HG03175 (cell line): ENCODE measurements around the gene HOXA4.

Source experiments
- ATAC-seq: cut with Tn5 transposase; IDR thresholded peaks from one replicate; pipeline ENCODE4 v1.9.1; 2021; ENCODE audit warnings: mild to moderate bottlenecking, moderate library complexity; ENCODE audit not compliant: unreplicated experiment

Gene HOXA4

GRCh38 chr7:27133409-27134231, 3.1 kb upstream of the HOXA4 start:
- ATAC-seq, result no peak

- no peak for ATAC-seq
Observed at GRCh38 chr7:27132978-27133377, 2.4 kb upstream of the HOXA4 start.

GRCh38 chr7:27132214-27132613, 1.7 kb upstream of the HOXA4 start:
- ATAC-seq, result no peak

- no peak for ATAC-seq
Observed at GRCh38 chr7:27131390-27131819, 848 bp upstream of the HOXA4 start.

- no peak for ATAC-seq
Observed at GRCh38 chr7:27129729-27130539, 623 bp downstream of the HOXA4 start.

- no peak for ATAC-seq
Observed at GRCh38 chr7:27128776-27129728, 1.5 kb downstream of the HOXA4 start.

- ATAC-seq, result no peak
Observed at GRCh38 chr7:27128034-27128433, 2.5 kb downstream of the HOXA4 start.

GRCh38 chr7:27126596-27127327, 3.8 kb downstream of the HOXA4 start:
- ATAC-seq, result no peak

GRCh38 chr7:27125986-27126394, 4.6 kb downstream of the HOXA4 start:
- no peak for ATAC-seq

- no peak for ATAC-seq
Observed at GRCh38 chr7:27124902-27125689, 5.5 kb downstream of the HOXA4 start.

GRCh38 chr7:27124096-27124901, 6.3 kb downstream of the HOXA4 start:
- ATAC-seq, result no peak

- no peak for ATAC-seq
Observed at GRCh38 chr7:27123477-27124053, 7.0 kb downstream of the HOXA4 start.

- no peak for ATAC-seq
Observed at GRCh38 chr7:27123007-27123476, 7.5 kb downstream of the HOXA4 start.

- ATAC-seq, result no peak
Observed at GRCh38 chr7:27122077-27122910, 8.3 kb downstream of the HOXA4 start.

- no peak for ATAC-seq
Observed at GRCh38 chr7:27121684-27122076, 8.9 kb downstream of the HOXA4 start.

- ATAC-seq, result no peak
Observed at GRCh38 chr7:27119412-27119911, 11.1 kb downstream of the HOXA4 start.

GRCh38 chr7:27118580-27118979, 12.0 kb downstream of the HOXA4 start:
- ATAC-seq, result no peak
